H1 (cell line): ENCODE measurements around the gene IFTAP. TPM values are rescaled to one million over a fixed set of nuclear protein-coding genes. Genes with fewer than 3 reads are reported as not detected.

ENCODE experiments used
- CTCF ChIA-PET: fragments of 300-600 bp; sonication (Branson Sonifier 250); formaldehyde crosslinking; loops from one replicate; lab custom pipeline; 2021; ENCODE audit not compliant: partially characterized antibody; lab: Charles Lee
- POLR2A ChIA-PET: fragments of 300-600 bp; sonication (Branson Sonifier 250); formaldehyde crosslinking; loops from one replicate; lab custom pipeline; 2021; ENCODE audit warnings: inconsistent platforms; ENCODE audit not compliant: partially characterized antibody; lab: Charles Lee
- DNase-seq, 2 experiments: peaks; one replicate each; pipeline versions ENCODE4 v3.0.0 to v3.0.0-alpha.2; 2010 to 2022; ENCODE audit warnings: low spot score in 2 of 2, low read depth in 1 of 2, mixed read lengths in 1 of 2
- FAIRE-seq: peaks from 2 replicates; lab custom pipeline; 2011; peaks lifted over from hg19 to GRCh38; lab: Jason Lieb, UNC
- H2AFZ ChIP-seq: 2 replicates; pipeline ENCODE4 v1.8.1; 2012; ENCODE audit warnings: low read length, inconsistent platforms
- H2AK5ac ChIP-seq: 2 replicates; pipeline ENCODE4 v1.6.1; 2013; ENCODE audit warnings: low read depth, low read length
- H2BK120ac ChIP-seq: replicated peaks from 2 replicates; pipeline ENCODE3; 2013; ENCODE audit warnings: low read depth, low read length, inconsistent platforms
- H2BK12ac ChIP-seq: 2 replicates; pipeline ENCODE4 v1.6.1; 2013; ENCODE audit warnings: low read depth, low read length
- H2BK15ac ChIP-seq: 2 replicates; pipeline ENCODE4 v1.6.1; 2013; ENCODE audit warnings: low read length
- H2BK20ac ChIP-seq: 2 replicates; pipeline ENCODE4 v1.6.1; 2013; ENCODE audit warnings: low read length
- H2BK5ac ChIP-seq: 2 replicates; pipeline ENCODE4 v1.6.1; 2013; ENCODE audit warnings: low read depth, low read length
- H3K14ac ChIP-seq: 2 replicates; pipeline ENCODE4 v1.6.1; 2013; ENCODE audit warnings: inconsistent platforms; ENCODE audit not compliant: insufficient read length
- H3K18ac ChIP-seq: 2 replicates; pipeline ENCODE4 v1.6.1; 2013; ENCODE audit warnings: low read length; ENCODE audit errors: extremely low read depth
- H3K23ac ChIP-seq: 2 replicates; pipeline ENCODE4 v1.6.1; 2013; ENCODE audit warnings: inconsistent platforms; ENCODE audit not compliant: insufficient read length
- H3K23me2 ChIP-seq: 2 replicates; pipeline ENCODE4 v1.6.1; 2013; ENCODE audit warnings: low read depth, low read length
- H3K27ac ChIP-seq: 2 replicates; pipeline ENCODE4 v1.6.1; 2011; ENCODE audit warnings: low read depth, low read length, inconsistent platforms
- H3K27me3 ChIP-seq, 4 experiments: replicated peaks in 1 of 4; 1 replicate in 1 of 4; 2 replicates in 3 of 4; pipeline versions ENCODE4 v1.6.1 to v1.8.1; 2011 to 2013; ENCODE audit warnings: low read length in 3 of 4, mild to moderate bottlenecking in 3 of 4, inconsistent platforms in 2 of 4, mixed read lengths in 2 of 4, moderate library complexity in 1 of 4; ENCODE audit not compliant: control insufficient read depth in 3 of 4, insufficient read depth in 3 of 4; ENCODE audit errors: extremely low read depth in 1 of 4
- H3K36me3 ChIP-seq, 4 experiments: 2 replicates each; pipeline versions ENCODE4 v1.6.1 to v1.8.1; 2011 to 2013; ENCODE audit warnings: mild to moderate bottlenecking in 4 of 4, low read length in 3 of 4, moderate library complexity in 2 of 4, control low read depth in 1 of 4, inconsistent platforms in 1 of 4; ENCODE audit not compliant: insufficient read depth in 4 of 4, control insufficient read depth in 2 of 4
- H3K4ac ChIP-seq: replicated peaks from 2 replicates; pipeline ENCODE3; 2013; ENCODE audit warnings: low read length, low read depth, mixed read lengths, inconsistent platforms; ENCODE audit not compliant: insufficient read length
- H3K4me1 ChIP-seq, 4 experiments: replicated peaks in 1 of 4; 1 replicate in 1 of 4; 2 replicates in 3 of 4; pipeline versions ENCODE4 v1.6.1 to v1.8.1; 2011 to 2013; ENCODE audit warnings: low read length in 3 of 4, inconsistent platforms in 2 of 4, mixed read lengths in 1 of 4; ENCODE audit not compliant: insufficient read depth in 4 of 4, control insufficient read depth in 3 of 4
- H3K4me2 ChIP-seq, 2 experiments: 2 replicates each; pipeline versions ENCODE4 v1.6.1 to v1.8.1; 2011 to 2013; ENCODE audit warnings: low read depth in 2 of 2, low read length in 2 of 2, control low read depth in 1 of 2, inconsistent platforms in 1 of 2, mild to moderate bottlenecking in 1 of 2; ENCODE audit not compliant: insufficient read depth in 1 of 2
- H3K4me3 ChIP-seq, 4 experiments: fragments of 200-600, 300-600 bp in 1 of 4; sonication (generic), shearing (Covaris generic), sonication (Bioruptor Twin) in 1 of 4; 2 replicates each; pipeline versions ENCODE4 v1.5.1 to v1.8.1; 2011 to 2016; ENCODE audit warnings: low read length in 4 of 4, low read depth in 3 of 4, control low read depth in 2 of 4, inconsistent platforms in 2 of 4, mild to moderate bottlenecking in 2 of 4, mixed read lengths in 1 of 4, moderate library complexity in 1 of 4; ENCODE audit not compliant: insufficient read depth in 2 of 4; ENCODE audit errors: extremely low read depth in 1 of 4
- H3K56ac ChIP-seq: replicated peaks from 2 replicates; pipeline ENCODE3; 2013; ENCODE audit warnings: low read depth, mild to moderate bottlenecking, mixed read lengths, low read length, inconsistent platforms; ENCODE audit not compliant: insufficient read length
- H3K79me1 ChIP-seq: 2 replicates; pipeline ENCODE4 v1.6.1; 2013; ENCODE audit warnings: low read depth, low read length, control low read depth
- H3K79me2 ChIP-seq, 2 experiments: 2 replicates each; pipeline versions ENCODE4 v1.6.1 to v1.8.1; 2012 to 2013; ENCODE audit warnings: low read length in 2 of 2, mild to moderate bottlenecking in 2 of 2, inconsistent platforms in 1 of 2; ENCODE audit not compliant: insufficient read depth in 2 of 2, control insufficient read depth in 1 of 2
- H3K9ac ChIP-seq, 4 experiments: replicated peaks in 1 of 4; 1 replicate in 1 of 4; 2 replicates in 3 of 4; pipeline versions ENCODE4 v1.6.1 to v1.8.1; 2011 to 2013; ENCODE audit warnings: low read depth in 3 of 4, low read length in 3 of 4, control low read depth in 2 of 4, mild to moderate bottlenecking in 2 of 4, moderate library complexity in 2 of 4, inconsistent platforms in 1 of 4; ENCODE audit errors: extremely low read depth in 1 of 4
- H3K9me3 ChIP-seq, 2 experiments: 2 replicates each; pipeline versions ENCODE4 v1.6.1 to v1.8.1; 2012 to 2013; ENCODE audit warnings: mild to moderate bottlenecking in 2 of 2, moderate library complexity in 2 of 2, control low read depth in 1 of 2, inconsistent platforms in 1 of 2, low read depth in 1 of 2, low read length in 1 of 2, mixed read lengths in 1 of 2; ENCODE audit not compliant: insufficient read depth in 2 of 2
- H4K20me1 ChIP-seq, 2 experiments: replicated peaks in 1 of 2; 2 replicates each; pipeline versions ENCODE3 to v1.8.1; 2011 to 2013; ENCODE audit warnings: inconsistent platforms in 2 of 2, low read length in 2 of 2, mild to moderate bottlenecking in 1 of 2; ENCODE audit not compliant: insufficient read depth in 2 of 2, control insufficient read depth in 1 of 2
- H4K5ac ChIP-seq: 2 replicates; pipeline ENCODE4 v1.6.1; 2013; ENCODE audit warnings: low read length, low read depth, mixed read lengths, inconsistent platforms; ENCODE audit not compliant: insufficient read length
- H4K8ac ChIP-seq: 2 replicates; pipeline ENCODE4 v1.8.0; 2013; ENCODE audit warnings: mild to moderate bottlenecking, moderate library complexity, low read length, inconsistent platforms; ENCODE audit not compliant: insufficient read depth; ENCODE audit errors: extremely low read depth
- H4K91ac ChIP-seq: replicated peaks from 2 replicates; pipeline ENCODE3; 2013; ENCODE audit warnings: low read length, mixed read lengths, inconsistent platforms; ENCODE audit not compliant: insufficient read length
- CTCF ChIP-seq, 3 experiments: IDR thresholded peaks; 1 replicate in 2 of 3; 2 replicates in 1 of 3; pipeline versions ENCODE4 v1.5.1 to v1.6.1; 2011; ENCODE audit warnings: low read length in 3 of 3, mild to moderate bottlenecking in 3 of 3, inconsistent platforms in 2 of 3, low read depth in 1 of 3, moderate library complexity in 1 of 3; ENCODE audit not compliant: insufficient read depth in 1 of 3; ENCODE audit errors: control extremely low read depth in 1 of 3
- E2F6 ChIP-seq: IDR thresholded peaks from 2 replicates; pipeline ENCODE4 v1.6.1; 2012; ENCODE audit warnings: inconsistent platforms
- GTF2F1 ChIP-seq: IDR thresholded peaks from 2 replicates; pipeline ENCODE4 v1.6.1; 2012; ENCODE audit warnings: low read depth, low read length, improper control_type of control experiment, borderline replicate concordance
- SP1 ChIP-seq: IDR thresholded peaks from 2 replicates; pipeline ENCODE4 v1.6.1; 2011; ENCODE audit warnings: low read depth, low read length
- SUZ12 ChIP-seq: fragments of 200-600 bp; sonication (generic); IDR thresholded peaks from 2 replicates; pipeline ENCODE4 v1.6.1; 2012; ENCODE audit warnings: mild to moderate bottlenecking, inconsistent platforms, low read length, moderate library complexity, mixed read lengths
- TBP ChIP-seq: IDR thresholded peaks from 2 replicates; pipeline ENCODE4 v1.6.1; 2011; ENCODE audit warnings: low read depth, low read length, improper control_type of control experiment
- TEAD4 ChIP-seq: IDR thresholded peaks from 2 replicates; pipeline ENCODE4 v1.6.1; 2012; ENCODE audit warnings: low read depth, low read length, inconsistent platforms, mixed read lengths
- WGBS, 2 experiments: shearing (Covaris generic) in 1 of 2; methylation state at CpG; one replicate each; pipeline versions ENCODE4 v1.1.6 to v1.1.7; 2013 to 2015; ENCODE audit warnings: low lambda C conversion rate in 2 of 2, mixed read lengths in 2 of 2, inconsistent platforms in 1 of 2, low coverage in 1 of 2, missing lambda C conversion rate in 1 of 2; ENCODE audit not compliant: insufficient replicate concordance in 2 of 2, insufficient coverage in 1 of 2, insufficient read length in 1 of 2; ENCODE audit errors: extremely low coverage in 1 of 2, missing lambda C conversion rate in 1 of 2; 5-methylcytosine and 5-hydroxymethylcytosine counted together
- polyA plus RNA-seq, 7 experiments: library from polyadenylated mRNA; depleted of rRNA in 3 of 7; stranded (reverse) in 5 of 7; unstranded in 2 of 7; fragments of >200 nt in 5 of 7; fragments of 200-250 nt in 2 of 7; gene quantifications; 1 replicate in 5 of 7; 2 replicates in 1 of 7; 4 replicates in 1 of 7; pipeline versions ENCODE4 v1.2.1 to v1.2.3, GENCODE V29; 2011 to 2013; ENCODE audit warnings: missing spikeins in 2 of 7, mixed read lengths in 2 of 7
- total RNA-seq: library from RNA; stranded (reverse); fragmentation: NEBNext Ultra II Directional; extraction: Animal tissue kit (Norgen Biotek cat#: 25700); gene quantifications from 2 replicates; pipeline ENCODE4 v1.2.1, GENCODE V29; 2021

Gene IFTAP
- total and polyA plus RNA-seq, 2 of the 8 experiments (the other 6 are each of a cell fraction or from before 2014, with no cell fraction given), result 21.2 to 23.9 TPM

DNA sequence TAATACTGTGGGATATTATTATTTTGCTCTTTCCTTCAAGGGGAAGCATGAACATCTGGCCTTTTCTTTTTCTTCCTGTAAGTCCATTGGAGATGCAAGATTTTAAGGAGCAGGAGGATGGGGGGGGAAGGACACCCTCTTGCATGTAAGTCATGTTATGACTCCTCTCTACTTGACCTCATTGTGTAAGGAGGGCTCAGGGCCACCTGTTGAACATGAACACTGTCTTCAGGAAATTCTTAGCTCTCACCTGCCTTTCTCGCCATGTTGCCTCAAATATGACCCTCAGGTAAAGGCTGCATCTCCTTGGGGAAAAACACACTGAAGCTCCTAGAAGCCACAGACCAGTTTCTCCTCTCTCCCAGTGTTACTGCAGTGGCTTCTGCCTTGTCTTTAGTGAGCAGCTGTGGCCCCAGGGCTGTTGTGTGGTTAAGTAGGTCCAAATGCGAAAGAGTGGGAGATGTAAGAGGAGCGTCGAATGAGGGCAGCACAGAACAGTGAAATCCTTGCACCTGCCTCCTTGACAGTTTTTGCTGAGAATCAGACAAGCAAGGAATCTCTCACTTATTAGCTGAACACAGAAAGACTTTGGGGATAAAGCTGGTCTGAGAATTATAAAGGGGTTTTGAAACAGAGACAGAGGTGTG, 27.8 kb upstream of the IFTAP start:
- Histone ChIP-seq H2BK15ac (no peak overlapping the region), H3K56ac (no peak overlapping the region), H3K4me2 (no peak overlapping the region), H4K91ac (no peak overlapping the region), H3K4me1 (no peaks in the 10 kb centered on the region), H2BK12ac (no peak overlapping the region), H4K5ac (no peak overlapping the region), H3K79me2 (no peaks in the 10 kb centered on the region), H3K23ac (no peak overlapping the region), H2BK120ac (no peak overlapping the region), H3K14ac (no peak overlapping the region), H3K4me3 (no peak overlapping the region), H3K9ac (no peak overlapping the region), H2BK20ac (no peak overlapping the region), H3K9me3 (no peaks in the 10 kb centered on the region), H3K23me2 (no peaks in the 10 kb centered on the region), H3K27me3 (no peaks in the 10 kb centered on the region), H3K27ac (no peak overlapping the region), H3K18ac (no peak overlapping the region), H2AFZ (no peak overlapping the region), H3K4ac (no peak overlapping the region), H4K8ac (no peak overlapping the region), H3K36me3 (no peaks in the 10 kb centered on the region), H4K20me1 (peaks cover 0 to 2% of the 10 kb centered on the region in 2 experiments), H3K79me1 (no peaks in the 10 kb centered on the region), H2BK5ac (no peak overlapping the region), H2AK5ac (no peak overlapping the region)
- ChIA-PET CTCF (interaction anchor here (0.7 to 8.1 kb wide), 13 partner anchors 8 to 185 kb away, joined by 3 to 155 read pairs (median 12); no protein-coding TSS in a partner anchor), POLR2A (no interaction called here)
- DNase-seq (no peak), FAIRE-seq (no peak)
- TF ChIP-seq SUZ12 (no peak), SP1 (no peak), GTF2F1 (no peak), E2F6 (0 out of 2 replicates have a peak, but pooled peaks have one; percentile 25), TEAD4 (no peak), CTCF (IDR thresholded peaks at IDR 0.05; ENCODE audit: control extremely low read depth in 1 of 3, insufficient read depth in 1 of 3, low read depth in 1 of 3, low read length in 3 of 3) (no peak), TBP (no peak)
- WGBS, 2 experiments, result 96% methylated on average over 4 of the region's 4 CpGs; no CpG with 5 or more reads in 1 of the 2 experiments
